ENCODE measurements around the gene DDX1. TPM values are rescaled to one million over a fixed set of nuclear protein-coding genes. Genes with fewer than 3 reads are reported as not detected.
"Not testable (repeated sequence)": the region's sequence is repeated elsewhere in the genome, so short reads cannot be mapped to it uniquely, and the experiment has no call there.

DDX1 gene
- total RNA-seq, 1 donor from 2014 or later = 75.4 TPM

DNA sequence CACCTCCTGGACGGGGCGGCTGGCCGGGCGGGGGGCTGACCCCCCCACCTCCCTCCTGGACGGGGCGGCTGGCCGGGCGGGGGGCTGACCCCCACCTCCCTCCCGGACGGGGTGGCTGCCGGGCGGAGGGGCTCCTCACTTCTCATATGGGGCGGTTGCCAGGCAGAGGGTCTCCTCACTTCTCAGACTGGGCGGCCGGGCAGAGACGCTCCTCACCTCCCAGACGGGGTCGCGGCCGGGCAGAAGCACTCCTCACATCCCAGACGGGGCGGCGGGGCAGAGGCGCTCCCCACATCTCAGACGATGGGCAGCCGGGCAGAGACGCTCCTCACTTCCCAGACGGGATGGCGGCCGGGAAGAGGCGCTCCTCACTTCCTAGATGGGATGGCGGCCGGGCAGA is 88.5 kb downstream of the DDX1 start:
- intact Hi-C loops (cut with DNase I); ATAC-seq; DNase-seq (ENCODE audit: low spot score): not testable (repeated sequence)

Other genes starting within 250 kb of the DDX1 start
- 51.3 TPM for gene NBAS, start 30.5 kb upstream of the DDX1 start, total RNA-seq

Measured in sciatic nerve (tissue), 2 donors.